Loucy (cell line): ENCODE measurements around the gene MZF1.
"Not testable (repeated sequence)": the region's sequence is repeated elsewhere in the genome, so short reads cannot be mapped to it uniquely, and the experiment has no call there.

Experiments used
- H2AFZ ChIP-seq: fragments of 200-600 bp; sonication (generic); 2 replicates; pipeline ENCODE4 v1.6.0; 2016; ENCODE audit warnings: antibody characterized with exemption, mild to moderate bottlenecking, low read length, moderate library complexity
- H3F3A ChIP-seq: fragments of 200-600 bp; 2 replicates; pipeline ENCODE4 v1.6.0; 2016; ENCODE audit warnings: antibody characterized with exemption, low read depth, mild to moderate bottlenecking
- H3K27me3 ChIP-seq: fragments of 200-600 bp; sonication (generic); 2 replicates; pipeline ENCODE4 v1.6.1; 2014; ENCODE audit warnings: low read length, mild to moderate bottlenecking; ENCODE audit not compliant: insufficient read depth, poor library complexity, severe bottlenecking
- H3K36me3 ChIP-seq: fragments of 200-600 bp; sonication (generic); 2 replicates; pipeline ENCODE4 v1.6.1; 2016; ENCODE audit warnings: low read length; ENCODE audit not compliant: insufficient read depth
- H3K4me1 ChIP-seq: fragments of 200-600 bp; sonication (generic); 2 replicates; pipeline ENCODE4 v1.5.1; 2014; ENCODE audit warnings: low read length, mild to moderate bottlenecking; ENCODE audit not compliant: insufficient read depth, poor library complexity, severe bottlenecking
- H3K4me2 ChIP-seq: fragments of 200-600 bp; sonication (generic); 2 replicates; pipeline ENCODE4 v1.6.0; 2014; ENCODE audit warnings: antibody characterized with exemption, low read length, low read depth, mild to moderate bottlenecking; ENCODE audit not compliant: poor library complexity, severe bottlenecking
- H3K4me3 ChIP-seq: fragments of 200-600 bp; sonication (generic); 2 replicates; pipeline ENCODE4 v1.5.1; 2014; ENCODE audit warnings: low read length, mild to moderate bottlenecking, mixed read lengths; ENCODE audit not compliant: poor library complexity, severe bottlenecking
- H3K79me2 ChIP-seq: fragments of 200-600 bp; sonication (generic); 2 replicates; pipeline ENCODE4 v1.6.1; 2014; ENCODE audit warnings: low read length; ENCODE audit not compliant: insufficient read depth
- H3K9ac ChIP-seq: fragments of 200-600 bp; sonication (generic); 2 replicates; pipeline ENCODE4 v1.6.0; 2014; ENCODE audit warnings: mild to moderate bottlenecking, low read depth, low read length, moderate library complexity; ENCODE audit not compliant: poor library complexity, severe bottlenecking
- H3K9me2 ChIP-seq: fragments of 200-600 bp; sonication (generic); replicated peaks from 2 replicates; pipeline ENCODE4 v1.6.1; 2016; ENCODE audit warnings: low read depth, low read length, mixed read lengths
- H3K9me3 ChIP-seq: fragments of 200-600 bp; sonication (generic); 2 replicates; pipeline ENCODE4 v1.6.1; 2014; ENCODE audit warnings: mild to moderate bottlenecking, antibody characterized with exemption, low read length, low read depth; ENCODE audit not compliant: insufficient read depth
- H4K20me1 ChIP-seq: fragments of 200-600 bp; sonication (generic); 2 replicates; pipeline ENCODE4 v1.6.0; 2014; ENCODE audit warnings: antibody characterized with exemption, low read length, mild to moderate bottlenecking; ENCODE audit not compliant: insufficient read depth, poor library complexity, severe bottlenecking
- EZH2phosphoT487 ChIP-seq: fragments of 200-600 bp; IDR thresholded peaks from 2 replicates; pipeline ENCODE4 v1.6.1; 2018; ENCODE audit warnings: antibody characterized with exemption, mild to moderate bottlenecking, moderate library complexity, borderline replicate concordance
- TF ChIP-seq, protein P1 (sequence below): fragments of 200-600 bp; sonication (generic); conservative IDR thresholded peaks from 2 replicates; pipeline ENCODE4 v1.5.1; 2014; ENCODE audit warnings: mild to moderate bottlenecking, antibody characterized with exemption, low read length

Gene MZF1

GRCh38 chr19:58544591-58545285 is 28.4 kb downstream of the MZF1 start:
- H3K9ac ChIP-seq: peak overlapping the region; percentile 93
- H3K4me2 ChIP-seq: peak overlapping the region; percentile 97
- H3K4me1 ChIP-seq: peaks cover 27% of the 10 kb centered on the region
- no peaks in the 10 kb centered on the region for H3K9me2 ChIP-seq
- H3K9me3 ChIP-seq: no peaks in the 10 kb centered on the region
- peak overlapping the region; percentile 96 for H3K4me3 ChIP-seq
- no peaks in the 10 kb centered on the region for H3K27me3 ChIP-seq
- peaks cover 52% of the 10 kb centered on the region for H4K20me1 ChIP-seq
- H3K79me2 ChIP-seq: peaks cover 52% of the 10 kb centered on the region
- peaks cover 4% of the 10 kb centered on the region for H3F3A ChIP-seq
- peaks cover 37% of the 10 kb centered on the region for H3K36me3 ChIP-seq
- TF ChIP-seq, protein P1, sequence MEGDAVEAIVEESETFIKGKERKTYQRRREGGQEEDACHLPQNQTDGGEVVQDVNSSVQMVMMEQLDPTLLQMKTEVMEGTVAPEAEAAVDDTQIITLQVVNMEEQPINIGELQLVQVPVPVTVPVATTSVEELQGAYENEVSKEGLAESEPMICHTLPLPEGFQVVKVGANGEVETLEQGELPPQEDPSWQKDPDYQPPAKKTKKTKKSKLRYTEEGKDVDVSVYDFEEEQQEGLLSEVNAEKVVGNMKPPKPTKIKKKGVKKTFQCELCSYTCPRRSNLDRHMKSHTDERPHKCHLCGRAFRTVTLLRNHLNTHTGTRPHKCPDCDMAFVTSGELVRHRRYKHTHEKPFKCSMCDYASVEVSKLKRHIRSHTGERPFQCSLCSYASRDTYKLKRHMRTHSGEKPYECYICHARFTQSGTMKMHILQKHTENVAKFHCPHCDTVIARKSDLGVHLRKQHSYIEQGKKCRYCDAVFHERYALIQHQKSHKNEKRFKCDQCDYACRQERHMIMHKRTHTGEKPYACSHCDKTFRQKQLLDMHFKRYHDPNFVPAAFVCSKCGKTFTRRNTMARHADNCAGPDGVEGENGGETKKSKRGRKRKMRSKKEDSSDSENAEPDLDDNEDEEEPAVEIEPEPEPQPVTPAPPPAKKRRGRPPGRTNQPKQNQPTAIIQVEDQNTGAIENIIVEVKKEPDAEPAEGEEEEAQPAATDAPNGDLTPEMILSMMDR: no peak
- TF ChIP-seq EZH2phosphoT487: no peak
- H2AFZ ChIP-seq: no peak overlapping the region

DNA sequence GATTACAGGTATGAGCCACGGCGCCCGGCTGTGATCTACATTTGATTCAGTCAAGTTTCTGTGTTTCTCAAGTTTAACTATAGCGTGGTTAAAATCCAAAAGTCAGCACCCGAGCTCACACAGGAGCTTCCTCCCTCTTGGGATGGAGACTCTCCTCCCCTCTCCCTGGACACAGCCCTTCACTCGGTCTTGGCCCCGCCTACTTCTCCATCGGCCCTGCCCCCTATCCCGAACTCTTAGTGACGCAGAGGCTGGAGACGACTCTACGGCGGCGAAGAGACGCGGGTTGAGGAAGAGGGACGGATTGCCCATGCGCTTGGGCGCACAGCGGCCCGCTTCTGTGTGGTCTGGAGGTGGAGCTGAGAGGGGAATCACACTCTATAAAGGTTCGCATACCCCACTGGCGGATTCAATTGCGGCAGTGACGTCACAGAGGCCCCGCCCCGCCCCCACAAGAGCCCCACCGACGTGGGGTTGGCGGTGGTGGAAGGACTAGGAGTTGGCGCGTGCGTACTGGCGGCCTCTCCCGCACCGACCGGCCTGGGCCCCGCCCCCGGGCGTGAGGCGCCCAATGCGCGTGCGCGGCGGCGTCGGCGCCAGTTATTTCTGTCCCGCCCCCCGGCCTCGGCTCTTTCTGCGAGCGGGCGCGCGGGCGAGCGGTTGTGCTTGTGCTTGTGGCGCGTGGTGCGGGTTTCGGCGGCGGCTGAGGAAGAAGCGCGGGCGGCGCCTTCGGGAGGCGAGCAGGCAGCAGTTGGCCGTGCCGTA is 29.1 kb downstream of the MZF1 start, which contains the start of gene TRIM28:
Gene TRIM28, plus strand, starts transcription at position 239 of the 765 bp plus-strand sequence. CDS start 694 bp downstream, outside the sequence.
- Histone ChIP-seq H3K4me2 (peak within 1 kb of the TSS; percentile 97), H3K9me2 (no peaks in the 10 kb centered on the region), H2AFZ (peak within 1 kb of the TSS; percentile 44), H3K79me2 (peaks cover 45% of the 10 kb centered on the region), H3K4me1 (peaks cover 30% of the 10 kb centered on the region), H4K20me1 (peaks cover 44% of the 10 kb centered on the region), H3K36me3 (peaks cover 30% of the 10 kb centered on the region), H3F3A (peaks cover 4% of the 10 kb centered on the region), H3K9ac (peak within 1 kb of the TSS; percentile 93), H3K4me3 (peak within 1 kb of the TSS; percentile 96), H3K9me3 (no peaks in the 10 kb centered on the region), H3K27me3 (no peaks in the 10 kb centered on the region)
- TF ChIP-seq EZH2phosphoT487: no peak
- TF ChIP-seq, protein P1: no peak

GRCh38 chr19:58542641-58543372 is 30.3 kb downstream of the MZF1 start:
- Histone ChIP-seq H3K79me2 (peaks cover 33% of the 10 kb centered on the region), H4K20me1 (peaks cover 32% of the 10 kb centered on the region), H3K4me2 (peak overlapping the region; percentile 71), H3K9ac (peak overlapping the region; percentile 76), H3K36me3 (peaks cover 18% of the 10 kb centered on the region; the same call in 1 of the 2 replicates), H3K4me1 (peaks cover 34% of the 10 kb centered on the region), H3K4me3 (peak overlapping the region; percentile 96)
- not testable (repeated sequence) for H3K9me2 ChIP-seq, H3F3A ChIP-seq, H3K9me3 ChIP-seq, H2AFZ ChIP-seq, H3K27me3 ChIP-seq

DNA sequence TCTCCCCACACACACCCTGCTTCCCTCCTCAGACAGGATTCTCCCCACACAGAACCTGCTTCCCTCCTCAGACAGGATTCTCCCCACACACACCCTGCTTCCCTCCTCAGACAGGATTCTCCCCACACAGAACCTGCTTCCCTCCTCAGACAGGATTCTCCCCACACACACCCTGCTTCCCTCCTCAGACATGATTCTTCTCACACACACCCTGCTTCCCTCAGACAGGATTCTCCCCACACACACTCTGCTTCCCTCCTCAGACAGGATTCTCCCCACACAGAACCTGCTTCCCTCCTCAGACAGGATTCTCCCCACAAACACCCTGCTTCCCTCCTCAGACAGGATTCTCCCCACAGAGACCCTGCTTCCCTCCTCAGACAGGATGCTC is 34.0 kb downstream of the MZF1 start:
- Histone ChIP-seq H3K4me1 (peaks cover 16% of the 10 kb centered on the region), H3K9ac (peak overlapping the region; percentile 78), H3K4me3 (peak overlapping the region; percentile 73), H3K4me2 (peak overlapping the region; percentile 79)
- not testable (repeated sequence) for H3K36me3 ChIP-seq, H3K9me2 ChIP-seq, H4K20me1 ChIP-seq, H2AFZ ChIP-seq, H3K79me2 ChIP-seq, H3K9me3 ChIP-seq, H3K27me3 ChIP-seq, H3F3A ChIP-seq
